HG02763 (cell line): ENCODE data around the gene APOL1.
"Not testable (repeated sequence)": the region's sequence is repeated elsewhere in the genome, so short reads cannot be mapped to it uniquely, and the experiment has no call there.

Experiments
- ATAC-seq: cut with Tn5 transposase; IDR thresholded peaks from one replicate; pipeline ENCODE4 v1.9.1; 2021; ENCODE audit warnings: mild to moderate bottlenecking, moderate library complexity; ENCODE audit not compliant: unreplicated experiment

The APOL1 gene

GRCh38 chr22:36244522-36245391 is 8.2 kb upstream of the APOL1 start:
- ATAC-seq: no peak

GRCh38 chr22:36245805-36246356 is 7.1 kb upstream of the APOL1 start:
- no peak for ATAC-seq

- no peak for ATAC-seq
Observed at GRCh38 chr22:36246718-36247117, 6.2 kb upstream of the APOL1 start.

GRCh38 chr22:36247955-36248354 is 5.0 kb upstream of the APOL1 start:
- no peak for ATAC-seq

GRCh38 chr22:36249160-36249559 is 3.8 kb upstream of the APOL1 start:
- no peak for ATAC-seq

- not testable (repeated sequence) for ATAC-seq
Observed at GRCh38 chr22:36250292-36250960, 2.5 kb upstream of the APOL1 start.

GRCh38 chr22:36251979-36252608 is 839 bp upstream of the APOL1 start:
- ATAC-seq: not testable (repeated sequence)

GRCh38 chr22:36253523-36254490 is 874 bp downstream of the APOL1 start:
- no peak for ATAC-seq

- not testable (repeated sequence) for ATAC-seq
Observed at GRCh38 chr22:36255572-36255971, 2.6 kb downstream of the APOL1 start.

GRCh38 chr22:36256478-36256877 is 3.5 kb downstream of the APOL1 start:
- no peak for ATAC-seq

GRCh38 chr22:36257308-36257707 is 4.4 kb downstream of the APOL1 start:
- ATAC-seq: no peak

- ATAC-seq: no peak
Observed at GRCh38 chr22:36257948-36258670, 5.2 kb downstream of the APOL1 start.

GRCh38 chr22:36258701-36259614 is 6.0 kb downstream of the APOL1 start:
- no peak for ATAC-seq

- no peak for ATAC-seq
Observed at GRCh38 chr22:36259615-36260300, 6.8 kb downstream of the APOL1 start.

GRCh38 chr22:36261675-36262074 is 8.7 kb downstream of the APOL1 start:
- not testable (repeated sequence) for ATAC-seq

GRCh38 chr22:36262307-36262706 is 9.4 kb downstream of the APOL1 start:
- ATAC-seq: not testable (repeated sequence)

- ATAC-seq: not testable (repeated sequence)
Observed at GRCh38 chr22:36263216-36263673, 10.3 kb downstream of the APOL1 start.
